ENCODE measurements around the gene NPAS1.
"Not testable (repeated sequence)": the region's sequence is repeated elsewhere in the genome, so short reads cannot be mapped to it uniquely, and the experiment has no call there.

The NPAS1 gene

GRCh38 chr19:47075179-47075810 is 55.7 kb downstream of the NPAS1 start:
- Histone ChIP-seq H3K9ac (ENCODE audit: low read length) (no peak overlapping the region), H3K27me3 (ENCODE audit: control insufficient read depth, insufficient read depth, low read length) (no peaks in the 10 kb centered on the region), H3K27ac (ENCODE audit: low read length) (no peak overlapping the region), H3K36me3 (ENCODE audit: control insufficient read depth, low read depth, low read length) (peaks cover 59% of the 10 kb centered on the region), H3K9me3 (ENCODE audit: control insufficient read depth, low read depth, low read length) (no peaks in the 10 kb centered on the region), H3K4me1 (ENCODE audit: control insufficient read depth, low read depth, low read length) (no peaks in the 10 kb centered on the region), H3K4me3 (ENCODE audit: low read length) (no peak overlapping the region)

GRCh38 chr19:47075941-47076340 is 56.3 kb downstream of the NPAS1 start:
- Histone ChIP-seq H3K4me1 (ENCODE audit: control insufficient read depth, low read depth, low read length) (no peaks in the 10 kb centered on the region), H3K27ac (ENCODE audit: low read length) (no peak overlapping the region), H3K36me3 (ENCODE audit: control insufficient read depth, low read depth, low read length) (peaks cover 62% of the 10 kb centered on the region)

GRCh38 chr19:47078351-47078750 is 58.7 kb downstream of the NPAS1 start:
- H3K9ac ChIP-seq (ENCODE audit: low read length); H3K27ac ChIP-seq (ENCODE audit: low read length); H3K27me3 ChIP-seq (ENCODE audit: control insufficient read depth, insufficient read depth, low read length); H3K4me3 ChIP-seq (ENCODE audit: low read length); H3K9me3 ChIP-seq (ENCODE audit: control insufficient read depth, low read depth, low read length); H3K4me1 ChIP-seq (ENCODE audit: control insufficient read depth, low read depth, low read length): not testable (repeated sequence)
- peaks cover 68% of the 10 kb centered on the region for H3K36me3 ChIP-seq (ENCODE audit: control insufficient read depth, low read depth, low read length)

More at GRCh38 chr19:47075941-47076340, 56.3 kb downstream of the NPAS1 start:
- no peak overlapping the region for H3K4me3 ChIP-seq (ENCODE audit: low read length)
- no peaks in the 10 kb centered on the region for H3K27me3 ChIP-seq (ENCODE audit: control insufficient read depth, insufficient read depth, low read length)
- no peak overlapping the region for H3K9ac ChIP-seq (ENCODE audit: low read length)
- H3K9me3 ChIP-seq (ENCODE audit: control insufficient read depth, low read depth, low read length), result no peaks in the 10 kb centered on the region

- no peaks in the 10 kb centered on the region for H3K4me1 ChIP-seq (ENCODE audit: control insufficient read depth, low read depth, low read length)
- no peak overlapping the region for H3K9ac ChIP-seq (ENCODE audit: low read length)
- no peak overlapping the region for H3K27ac ChIP-seq (ENCODE audit: low read length)
- no peak overlapping the region for H3K4me3 ChIP-seq (ENCODE audit: low read length)
- no peaks in the 10 kb centered on the region for H3K27me3 ChIP-seq (ENCODE audit: control insufficient read depth, insufficient read depth, low read length)
- H3K36me3 ChIP-seq (ENCODE audit: control insufficient read depth, low read depth, low read length), result peaks cover 71% of the 10 kb centered on the region
- no peaks in the 10 kb centered on the region for H3K9me3 ChIP-seq (ENCODE audit: control insufficient read depth, low read depth, low read length)
Measured at GRCh38 chr19:47081095-47081494, 61.5 kb downstream of the NPAS1 start.

GRCh38 chr19:47082493-47082892 is 62.9 kb downstream of the NPAS1 start:
- no peaks in the 10 kb centered on the region for H3K9me3 ChIP-seq (ENCODE audit: control insufficient read depth, low read depth, low read length)
- H3K9ac ChIP-seq (ENCODE audit: low read length), result no peak overlapping the region
- no peak overlapping the region for H3K4me3 ChIP-seq (ENCODE audit: low read length)
- H3K27me3 ChIP-seq (ENCODE audit: control insufficient read depth, insufficient read depth, low read length), result no peaks in the 10 kb centered on the region
- H3K4me1 ChIP-seq (ENCODE audit: control insufficient read depth, low read depth, low read length), result no peaks in the 10 kb centered on the region
- H3K36me3 ChIP-seq (ENCODE audit: control insufficient read depth, low read depth, low read length), result peaks cover 71% of the 10 kb centered on the region
- no peak overlapping the region for H3K27ac ChIP-seq (ENCODE audit: low read length)

- Histone ChIP-seq H3K36me3 (ENCODE audit: control insufficient read depth, low read depth, low read length) (peaks cover 81% of the 10 kb centered on the region), H3K9me3 (ENCODE audit: control insufficient read depth, low read depth, low read length) (no peaks in the 10 kb centered on the region), H3K4me1 (ENCODE audit: control insufficient read depth, low read depth, low read length) (no peaks in the 10 kb centered on the region), H3K9ac (ENCODE audit: low read length) (no peak overlapping the region), H3K4me3 (ENCODE audit: low read length) (no peak overlapping the region), H3K27ac (ENCODE audit: low read length) (no peak overlapping the region), H3K27me3 (ENCODE audit: control insufficient read depth, insufficient read depth, low read length) (no peaks in the 10 kb centered on the region)
Measured at GRCh38 chr19:47084879-47085439, 65.3 kb downstream of the NPAS1 start.

GRCh38 chr19:47086280-47086679 is 66.6 kb downstream of the NPAS1 start:
- Histone ChIP-seq H3K36me3 (ENCODE audit: control insufficient read depth, low read depth, low read length) (peaks cover 78% of the 10 kb centered on the region), H3K9ac (ENCODE audit: low read length) (no peak overlapping the region), H3K27me3 (ENCODE audit: control insufficient read depth, insufficient read depth, low read length) (no peaks in the 10 kb centered on the region), H3K9me3 (ENCODE audit: control insufficient read depth, low read depth, low read length) (no peaks in the 10 kb centered on the region), H3K4me1 (ENCODE audit: control insufficient read depth, low read depth, low read length) (no peaks in the 10 kb centered on the region), H3K4me3 (ENCODE audit: low read length) (no peak overlapping the region), H3K27ac (ENCODE audit: low read length) (no peak overlapping the region)

GRCh38 chr19:47089767-47090350 is 70.2 kb downstream of the NPAS1 start:
- H3K4me1 ChIP-seq (ENCODE audit: control insufficient read depth, low read depth, low read length), result no peaks in the 10 kb centered on the region
- no peaks in the 10 kb centered on the region for H3K9me3 ChIP-seq (ENCODE audit: control insufficient read depth, low read depth, low read length)
- H3K9ac ChIP-seq (ENCODE audit: low read length), result no peak overlapping the region
- H3K4me3 ChIP-seq (ENCODE audit: low read length), result no peak overlapping the region
- peaks cover 68% of the 10 kb centered on the region for H3K36me3 ChIP-seq (ENCODE audit: control insufficient read depth, low read depth, low read length)
- H3K27me3 ChIP-seq (ENCODE audit: control insufficient read depth, insufficient read depth, low read length), result no peaks in the 10 kb centered on the region
- H3K27ac ChIP-seq (ENCODE audit: low read length), result no peak overlapping the region

- no peak overlapping the region for H3K4me3 ChIP-seq (ENCODE audit: low read length)
- no peaks in the 10 kb centered on the region for H3K9me3 ChIP-seq (ENCODE audit: control insufficient read depth, low read depth, low read length)
- H3K36me3 ChIP-seq (ENCODE audit: control insufficient read depth, low read depth, low read length), result peaks cover 61% of the 10 kb centered on the region
- H3K27me3 ChIP-seq (ENCODE audit: control insufficient read depth, insufficient read depth, low read length), result no peaks in the 10 kb centered on the region
- no peaks in the 10 kb centered on the region for H3K4me1 ChIP-seq (ENCODE audit: control insufficient read depth, low read depth, low read length)
- H3K27ac ChIP-seq (ENCODE audit: low read length), result no peak overlapping the region
- H3K9ac ChIP-seq (ENCODE audit: low read length), result no peak overlapping the region
Measured at GRCh38 chr19:47093254-47093653, 73.6 kb downstream of the NPAS1 start.

- Histone ChIP-seq H3K9ac (ENCODE audit: low read length) (no peak overlapping the region), H3K27me3 (ENCODE audit: control insufficient read depth, insufficient read depth, low read length) (no peaks in the 10 kb centered on the region), H3K27ac (ENCODE audit: low read length) (no peak overlapping the region), H3K4me1 (ENCODE audit: control insufficient read depth, low read depth, low read length) (no peaks in the 10 kb centered on the region), H3K9me3 (ENCODE audit: control insufficient read depth, low read depth, low read length) (no peaks in the 10 kb centered on the region), H3K36me3 (ENCODE audit: control insufficient read depth, low read depth, low read length) (peaks cover 55% of the 10 kb centered on the region), H3K4me3 (ENCODE audit: low read length) (no peak overlapping the region)
Measured at GRCh38 chr19:47093841-47094240, 74.2 kb downstream of the NPAS1 start.

- peaks cover 4% of the 10 kb centered on the region for H3K4me1 ChIP-seq (ENCODE audit: control insufficient read depth, low read depth, low read length)
- no peak overlapping the region for H3K27ac ChIP-seq (ENCODE audit: low read length)
- H3K9ac ChIP-seq (ENCODE audit: low read length), result no peak overlapping the region
Measured at GRCh38 chr19:47094557-47095475, 75.2 kb downstream of the NPAS1 start.

More at GRCh38 chr19:47094557-47095475, 75.2 kb downstream of the NPAS1 start:
- Histone ChIP-seq H3K36me3 (ENCODE audit: control insufficient read depth, low read depth, low read length) (peaks cover 47% of the 10 kb centered on the region), H3K27me3 (ENCODE audit: control insufficient read depth, insufficient read depth, low read length) (no peaks in the 10 kb centered on the region), H3K9me3 (ENCODE audit: control insufficient read depth, low read depth, low read length) (no peaks in the 10 kb centered on the region), H3K4me3 (ENCODE audit: low read length) (no peak overlapping the region)

Measured in iPS-18a (cell line).